BE2C (cell line): ENCODE data around the gene PGM5.

Source experiments
- DNase-seq: peaks from one replicate; pipeline ENCODE4 v3.0.0-alpha.2; 2020
- H3K27me3 ChIP-seq: fragments of 250-450 bp; sonication (Bioruptor Pico); 2 replicates; pipeline ENCODE4 v1.5.1; 2020; ENCODE audit warnings: mild to moderate bottlenecking
- H3K36me3 ChIP-seq: fragments of 250-450 bp; sonication (Bioruptor Pico); 2 replicates; pipeline ENCODE4 v1.5.1; 2020; ENCODE audit warnings: mild to moderate bottlenecking
- H3K4me1 ChIP-seq: fragments of 250-450 bp; sonication (Bioruptor Pico); 2 replicates; pipeline ENCODE4 v1.5.1; 2020
- H3K4me3 ChIP-seq: 2 replicates; pipeline ENCODE4 v1.5.1; 2011; ENCODE audit warnings: low read depth, low read length
- H3K9me3 ChIP-seq: fragments of 250-450 bp; sonication (Bioruptor Pico); 2 replicates; pipeline ENCODE4 v1.5.1; 2020
- CTCF ChIP-seq: IDR thresholded peaks from 2 replicates; pipeline ENCODE4 v1.5.1; 2012; ENCODE audit warnings: mild to moderate bottlenecking, low read depth, low read length

Gene PGM5

GRCh38 chr9:68551191-68551590, 194.8 kb downstream of the PGM5 start:
- no peak for TF ChIP-seq CTCF
- no peaks in the 10 kb centered on the region for H3K4me1 ChIP-seq
- H3K9me3 ChIP-seq: no peaks in the 10 kb centered on the region
- no peaks in the 10 kb centered on the region for H3K27me3 ChIP-seq
- no peak overlapping the region for H3K4me3 ChIP-seq
- DNase-seq: no peak
- H3K36me3 ChIP-seq: no peaks in the 10 kb centered on the region

- no peak for TF ChIP-seq CTCF
- Histone ChIP-seq H3K4me1 (no peaks in the 10 kb centered on the region), H3K9me3 (no peaks in the 10 kb centered on the region), H3K4me3 (no peak overlapping the region), H3K27me3 (no peaks in the 10 kb centered on the region), H3K36me3 (no peaks in the 10 kb centered on the region)
- DNase-seq: no peak
These were observed 196.5 kb downstream of the PGM5 start for GRCh38 chr9:68552700-68553476.

- no peaks in the 10 kb centered on the region for H3K36me3 ChIP-seq
- no peak for TF ChIP-seq CTCF
- no peak overlapping the region for H3K4me3 ChIP-seq
- no peak for DNase-seq
- H3K9me3 ChIP-seq: no peaks in the 10 kb centered on the region
- no peaks in the 10 kb centered on the region for H3K27me3 ChIP-seq
- H3K4me1 ChIP-seq: no peaks in the 10 kb centered on the region
These were observed 199.2 kb downstream of the PGM5 start for GRCh38 chr9:68555437-68556150.

- H3K4me3 ChIP-seq: no peak overlapping the region
- H3K4me1 ChIP-seq: no peaks in the 10 kb centered on the region
- H3K36me3 ChIP-seq: no peaks in the 10 kb centered on the region
- no peak for DNase-seq
- H3K27me3 ChIP-seq: no peaks in the 10 kb centered on the region
- H3K9me3 ChIP-seq: no peaks in the 10 kb centered on the region
- no peak for TF ChIP-seq CTCF
These were observed 202.1 kb downstream of the PGM5 start for GRCh38 chr9:68558545-68558944.

GRCh38 chr9:68560071-68560844, 203.8 kb downstream of the PGM5 start:
- Histone ChIP-seq H3K4me1 (no peaks in the 10 kb centered on the region), H3K36me3 (no peaks in the 10 kb centered on the region), H3K27me3 (no peaks in the 10 kb centered on the region), H3K9me3 (no peaks in the 10 kb centered on the region), H3K4me3 (no peak overlapping the region)
- DNase-seq: peak; percentile 36
- peak; percentile 52 for TF ChIP-seq CTCF

GRCh38 chr9:68562461-68562860, 206.1 kb downstream of the PGM5 start:
- no peaks in the 10 kb centered on the region for H3K9me3 ChIP-seq
- no peak for DNase-seq
- no peak for TF ChIP-seq CTCF
- H3K4me1 ChIP-seq: no peaks in the 10 kb centered on the region
- H3K27me3 ChIP-seq: no peaks in the 10 kb centered on the region
- H3K36me3 ChIP-seq: no peaks in the 10 kb centered on the region
- H3K4me3 ChIP-seq: no peak overlapping the region
